HepG2 (cell line): ENCODE measurements around the gene ABCG8. TPM values are rescaled to one million over a fixed set of nuclear protein-coding genes. Genes with fewer than 3 reads are reported as not detected.

Experiments used
- DNMT1 ChIP-seq: sonication (generic); formaldehyde crosslinking; IDR thresholded peaks from 2 replicates; pipeline ENCODE4 v1.5.1; 2020; ENCODE audit warnings: mild to moderate bottlenecking, missing genetic modification reagents
- DR1 ChIP-seq: sonication (generic); formaldehyde crosslinking; IDR thresholded peaks from 2 replicates; pipeline ENCODE4 v1.8.0; 2021; ENCODE audit warnings: mild to moderate bottlenecking, missing genetic modification reagents, inconsistent platforms
- ETV5 ChIP-seq: IDR thresholded peaks from 2 replicates; pipeline ENCODE4 v1.6.1; 2018; ENCODE audit warnings: missing biosample characterization, missing genetic modification reagents, inconsistent platforms, borderline replicate concordance
- GZF1 ChIP-seq: sonication (generic); formaldehyde crosslinking; IDR thresholded peaks from 2 replicates; pipeline ENCODE4 v1.5.1; 2020; ENCODE audit warnings: mild to moderate bottlenecking, missing genetic modification reagents
- JARID2 ChIP-seq: sonication (generic); formaldehyde crosslinking; IDR thresholded peaks from 2 replicates; pipeline ENCODE4 v1.8.1; 2023; ENCODE audit warnings: missing genetic modification reagents, inconsistent platforms; ENCODE audit not compliant: insufficient replicate concordance
- MAFG ChIP-seq: sonication (generic); formaldehyde crosslinking; IDR thresholded peaks from 2 replicates; pipeline ENCODE4 v1.5.1; 2020; ENCODE audit warnings: mild to moderate bottlenecking, missing genetic modification reagents
- MIER3 ChIP-seq: IDR thresholded peaks from 2 replicates; pipeline ENCODE4 v1.6.1; 2016; ENCODE audit warnings: missing compliant biosample characterization, borderline replicate concordance
- MTA1 ChIP-seq: sonication (generic); formaldehyde crosslinking; IDR thresholded peaks from 2 replicates; pipeline ENCODE4 v1.4.0; 2020; ENCODE audit warnings: missing genetic modification reagents, mild to moderate bottlenecking, borderline replicate concordance
- NFKB2 ChIP-seq: sonication (generic); formaldehyde crosslinking; IDR thresholded peaks from 2 replicates; pipeline ENCODE4 v1.4.0; 2020; ENCODE audit warnings: missing genetic modification reagents, borderline replicate concordance
- PHF20 ChIP-seq: sonication (generic); formaldehyde crosslinking; IDR thresholded peaks from 2 replicates; pipeline ENCODE4 v1.5.0; 2020; ENCODE audit warnings: mild to moderate bottlenecking, missing genetic modification reagents
- PRMT3 ChIP-seq: sonication (generic); formaldehyde crosslinking; IDR thresholded peaks from 2 replicates; pipeline ENCODE4 v1.8.1; 2022; ENCODE audit warnings: low read depth, mild to moderate bottlenecking, moderate library complexity, missing genetic modification reagents, borderline replicate concordance
- RCOR2 ChIP-seq: IDR thresholded peaks from 2 replicates; pipeline ENCODE4 v1.6.1; 2016; ENCODE audit warnings: missing biosample characterization, missing genetic modification reagents
- RFX1 ChIP-seq: fragments of 450-650 bp; IDR thresholded peaks from 2 replicates; pipeline ENCODE4 v1.6.1; 2017
- SIN3B ChIP-seq: fragments of 150-350 bp; IDR thresholded peaks from 2 replicates; pipeline ENCODE4 v1.6.1; 2014; ENCODE audit warnings: low read length
- SOX5 ChIP-seq: IDR thresholded peaks from 2 replicates; pipeline ENCODE4 v1.6.1; 2016; ENCODE audit warnings: borderline replicate concordance
- SP5 ChIP-seq: IDR thresholded peaks from 2 replicates; pipeline ENCODE4 v1.6.1; 2016; ENCODE audit warnings: low read depth, borderline replicate concordance
- TCF7 ChIP-seq: sonication (generic); IDR thresholded peaks from 2 replicates; pipeline ENCODE4 v1.6.1; 2016; ENCODE audit warnings: antibody characterized with exemption, low read depth
- ZNF207 ChIP-seq: fragments of 450-650 bp; IDR thresholded peaks from 2 replicates; pipeline ENCODE4 v1.6.1; 2016; ENCODE audit warnings: antibody characterized with exemption, borderline replicate concordance
- ZNF556 ChIP-seq: sonication (generic); formaldehyde crosslinking; IDR thresholded peaks from 2 replicates; pipeline ENCODE4 v1.4.0; 2020; ENCODE audit warnings: mild to moderate bottlenecking, missing genetic modification reagents, borderline replicate concordance
- ZNF7 ChIP-seq: IDR thresholded peaks from 2 replicates; pipeline ENCODE4 v1.6.1; 2016; ENCODE audit warnings: missing biosample characterization, missing genetic modification reagents
- polyA plus RNA-seq, 8 experiments: library from polyadenylated mRNA; depleted of rRNA in 3 of 8; stranded (reverse) in 7 of 8; unstranded in 1 of 8; fragments of >200 nt; fragmentation: Illumina TruSeq in 4 of 8; extraction: Trizol in 4 of 8; gene quantifications; 2 replicates each; pipeline versions ENCODE4 v1.2.1 to v1.2.3, GENCODE V29; 2011 to 2016; ENCODE audit warnings: low read depth in 4 of 8, missing spikeins in 1 of 8, mixed read lengths in 1 of 8; ENCODE audit not compliant: insufficient read depth in 1 of 8
- total RNA-seq, 5 experiments: library from RNA; depleted of rRNA; stranded (reverse); fragments of >200 nt; fragmentation: Illumina TruSeq; extraction: Trizol; gene quantifications; 2 replicates each; pipeline ENCODE4 v1.2.3, GENCODE V29; 2016; ENCODE audit warnings: low read depth in 1 of 5
- TF ChIP-seq, protein P1 (sequence below): sonication (generic); formaldehyde crosslinking; IDR thresholded peaks from 2 replicates; pipeline ENCODE4 v1.5.1; 2020; ENCODE audit warnings: mild to moderate bottlenecking, missing genetic modification reagents, borderline replicate concordance
- TF ChIP-seq, protein P2 (sequence below): sonication (generic); formaldehyde crosslinking; IDR thresholded peaks from 2 replicates; pipeline ENCODE4 v1.5.1; 2020; ENCODE audit warnings: mild to moderate bottlenecking, moderate library complexity, missing genetic modification reagents
- TF ChIP-seq, protein P3 (sequence below): sonication (generic); formaldehyde crosslinking; IDR thresholded peaks from 2 replicates; pipeline ENCODE4 v1.8.1; 2023; ENCODE audit warnings: missing genetic modification reagents, mild to moderate bottlenecking, borderline replicate concordance
- TF ChIP-seq, protein P4 (sequence below): fragments of 450-650 bp; IDR thresholded peaks from 2 replicates; pipeline ENCODE4 v1.6.1; 2016
- TF ChIP-seq, protein P5 (sequence below): sonication (generic); formaldehyde crosslinking; IDR thresholded peaks from 2 replicates; pipeline ENCODE4 v1.5.0; 2020; ENCODE audit warnings: missing genetic modification reagents

ABCG8 gene
- total and polyA plus RNA-seq, 2 of the 13 experiments (the other 11 are each of a cell fraction or from before 2014, with no cell fraction given), result 8.1 to 8.8 TPM

DNA sequence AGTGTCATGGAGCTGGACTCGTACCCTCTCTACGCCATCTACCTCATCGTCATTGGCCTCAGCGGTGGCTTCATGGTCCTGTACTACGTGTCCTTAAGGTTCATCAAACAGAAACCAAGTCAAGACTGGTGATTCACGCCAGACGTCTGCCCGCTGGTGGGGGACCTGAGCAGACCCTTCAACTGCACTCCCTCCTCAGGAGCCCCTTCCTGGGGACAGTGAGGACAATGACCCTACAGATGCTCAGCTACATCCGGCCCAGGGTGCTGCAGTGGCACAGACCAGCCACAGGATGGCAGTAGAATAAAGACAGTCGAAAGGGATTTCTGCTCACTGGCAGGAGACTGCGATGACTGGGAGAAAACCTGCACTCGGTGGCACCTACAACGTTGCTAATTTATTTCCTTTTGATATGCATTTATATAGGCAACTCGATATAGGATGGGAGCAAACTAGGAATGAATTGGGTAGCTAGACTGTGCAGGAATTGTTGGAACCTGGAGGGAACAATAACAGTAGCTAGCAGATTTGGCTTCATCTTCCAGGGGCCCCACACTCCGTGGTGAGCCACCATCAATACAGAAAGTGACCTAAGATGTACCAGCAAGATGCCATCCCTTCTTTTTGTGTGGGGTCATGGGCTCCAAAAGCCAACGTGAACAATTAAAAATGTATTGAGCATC lies 39.2 kb downstream of the ABCG8 start (continued):
- TF ChIP-seq, protein P1, sequence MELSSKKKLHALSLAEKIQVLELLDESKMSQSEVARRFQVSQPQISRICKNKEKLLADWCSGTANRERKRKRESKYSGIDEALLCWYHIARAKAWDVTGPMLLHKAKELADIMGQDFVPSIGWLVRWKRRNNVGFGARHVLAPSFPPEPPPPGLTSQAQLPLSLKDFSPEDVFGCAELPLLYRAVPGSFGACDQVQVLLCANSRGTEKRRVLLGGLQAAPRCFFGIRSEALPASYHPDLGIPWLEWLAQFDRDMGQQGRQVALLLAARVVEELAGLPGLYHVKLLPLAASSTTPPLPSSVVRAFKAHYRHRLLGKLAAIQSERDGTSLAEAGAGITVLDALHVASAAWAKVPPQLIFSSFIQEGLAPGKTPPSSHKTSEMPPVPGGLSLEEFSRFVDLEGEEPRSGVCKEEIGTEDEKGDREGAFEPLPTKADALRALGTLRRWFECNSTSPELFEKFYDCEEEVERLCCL (CRISPR knock-in tag), result no peak
- no peak for TF ChIP-seq DR1 (CRISPR knock-in tag)
- no peak for TF ChIP-seq TCF7
- no peak for TF ChIP-seq PRMT3 (CRISPR knock-in tag)
- TF ChIP-seq MIER3 (CRISPR knock-in tag), result no peak; the same call in 1 of the 2 replicates
- TF ChIP-seq PHF20 (CRISPR knock-in tag), result no peak
- no peak for TF ChIP-seq ZNF7 (CRISPR knock-in tag)
- TF ChIP-seq, protein P2, sequence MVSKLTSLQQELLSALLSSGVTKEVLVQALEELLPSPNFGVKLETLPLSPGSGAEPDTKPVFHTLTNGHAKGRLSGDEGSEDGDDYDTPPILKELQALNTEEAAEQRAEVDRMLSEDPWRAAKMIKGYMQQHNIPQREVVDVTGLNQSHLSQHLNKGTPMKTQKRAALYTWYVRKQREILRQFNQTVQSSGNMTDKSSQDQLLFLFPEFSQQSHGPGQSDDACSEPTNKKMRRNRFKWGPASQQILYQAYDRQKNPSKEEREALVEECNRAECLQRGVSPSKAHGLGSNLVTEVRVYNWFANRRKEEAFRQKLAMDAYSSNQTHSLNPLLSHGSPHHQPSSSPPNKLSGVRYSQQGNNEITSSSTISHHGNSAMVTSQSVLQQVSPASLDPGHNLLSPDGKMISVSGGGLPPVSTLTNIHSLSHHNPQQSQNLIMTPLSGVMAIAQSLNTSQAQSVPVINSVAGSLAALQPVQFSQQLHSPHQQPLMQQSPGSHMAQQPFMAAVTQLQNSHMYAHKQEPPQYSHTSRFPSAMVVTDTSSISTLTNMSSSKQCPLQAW (CRISPR knock-in tag), result peak; percentile 61; the same call in 1 of the 2 replicates
- TF ChIP-seq RCOR2 (CRISPR knock-in tag), result no peak
- TF ChIP-seq DNMT1 (CRISPR knock-in tag), result no peak
- no peak for TF ChIP-seq SP5 (CRISPR knock-in tag)
- no peak for TF ChIP-seq ZNF207
- TF ChIP-seq ZNF556 (CRISPR knock-in tag), result peak; percentile 49; the same call in 1 of the 2 replicates
- TF ChIP-seq NFKB2, result peak; percentile 82; the same call in 1 of the 2 replicates
- TF ChIP-seq RFX1, result no peak
- TF ChIP-seq, protein P3, sequence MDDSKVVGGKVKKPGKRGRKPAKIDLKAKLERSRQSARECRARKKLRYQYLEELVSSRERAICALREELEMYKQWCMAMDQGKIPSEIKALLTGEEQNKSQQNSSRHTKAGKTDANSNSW (CRISPR knock-in tag), result no peak
- TF ChIP-seq ETV5 (CRISPR knock-in tag), result peak; percentile 97
- no peak for TF ChIP-seq SIN3B
- TF ChIP-seq MAFG (CRISPR knock-in tag), result no peak
- TF ChIP-seq JARID2 (CRISPR knock-in tag), result no peak
- TF ChIP-seq, protein P4, sequence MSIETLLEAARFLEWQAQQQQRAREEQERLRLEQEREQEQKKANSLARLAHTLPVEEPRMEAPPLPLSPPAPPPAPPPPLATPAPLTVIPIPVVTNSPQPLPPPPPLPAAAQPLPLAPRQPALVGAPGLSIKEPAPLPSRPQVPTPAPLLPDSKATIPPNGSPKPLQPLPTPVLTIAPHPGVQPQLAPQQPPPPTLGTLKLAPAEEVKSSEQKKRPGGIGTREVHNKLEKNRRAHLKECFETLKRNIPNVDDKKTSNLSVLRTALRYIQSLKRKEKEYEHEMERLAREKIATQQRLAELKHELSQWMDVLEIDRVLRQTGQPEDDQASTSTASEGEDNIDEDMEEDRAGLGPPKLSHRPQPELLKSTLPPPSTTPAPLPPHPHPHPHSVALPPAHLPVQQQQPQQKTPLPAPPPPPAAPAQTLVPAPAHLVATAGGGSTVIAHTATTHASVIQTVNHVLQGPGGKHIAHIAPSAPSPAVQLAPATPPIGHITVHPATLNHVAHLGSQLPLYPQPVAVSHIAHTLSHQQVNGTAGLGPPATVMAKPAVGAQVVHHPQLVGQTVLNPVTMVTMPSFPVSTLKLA, result no peak
- no peak for TF ChIP-seq GZF1
- no peak; the same call in 1 of the 2 replicates for TF ChIP-seq SOX5
- TF ChIP-seq, protein P5, sequence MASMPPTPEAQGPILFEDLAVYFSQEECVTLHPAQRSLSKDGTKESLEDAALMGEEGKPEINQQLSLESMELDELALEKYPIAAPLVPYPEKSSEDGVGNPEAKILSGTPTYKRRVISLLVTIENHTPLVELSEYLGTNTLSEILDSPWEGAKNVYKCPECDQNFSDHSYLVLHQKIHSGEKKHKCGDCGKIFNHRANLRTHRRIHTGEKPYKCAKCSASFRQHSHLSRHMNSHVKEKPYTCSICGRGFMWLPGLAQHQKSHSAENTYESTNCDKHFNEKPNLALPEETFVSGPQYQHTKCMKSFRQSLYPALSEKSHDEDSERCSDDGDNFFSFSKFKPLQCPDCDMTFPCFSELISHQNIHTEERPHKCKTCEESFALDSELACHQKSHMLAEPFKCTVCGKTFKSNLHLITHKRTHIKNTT (CRISPR knock-in tag), result no peak
- no peak for TF ChIP-seq MTA1 (CRISPR knock-in tag)
